ENCODE measurements around the gene EML1. TPM values are rescaled to one million over a fixed set of nuclear protein-coding genes. Genes with fewer than 3 reads are reported as not detected.
"Not testable (repeated sequence)": the region's sequence is repeated elsewhere in the genome, so short reads cannot be mapped to it uniquely, and the experiment has no call there.

The EML1 gene
- total and polyA plus RNA-seq, 7 donors = 3.9 to 148 (median 91.5) TPM

DNA sequence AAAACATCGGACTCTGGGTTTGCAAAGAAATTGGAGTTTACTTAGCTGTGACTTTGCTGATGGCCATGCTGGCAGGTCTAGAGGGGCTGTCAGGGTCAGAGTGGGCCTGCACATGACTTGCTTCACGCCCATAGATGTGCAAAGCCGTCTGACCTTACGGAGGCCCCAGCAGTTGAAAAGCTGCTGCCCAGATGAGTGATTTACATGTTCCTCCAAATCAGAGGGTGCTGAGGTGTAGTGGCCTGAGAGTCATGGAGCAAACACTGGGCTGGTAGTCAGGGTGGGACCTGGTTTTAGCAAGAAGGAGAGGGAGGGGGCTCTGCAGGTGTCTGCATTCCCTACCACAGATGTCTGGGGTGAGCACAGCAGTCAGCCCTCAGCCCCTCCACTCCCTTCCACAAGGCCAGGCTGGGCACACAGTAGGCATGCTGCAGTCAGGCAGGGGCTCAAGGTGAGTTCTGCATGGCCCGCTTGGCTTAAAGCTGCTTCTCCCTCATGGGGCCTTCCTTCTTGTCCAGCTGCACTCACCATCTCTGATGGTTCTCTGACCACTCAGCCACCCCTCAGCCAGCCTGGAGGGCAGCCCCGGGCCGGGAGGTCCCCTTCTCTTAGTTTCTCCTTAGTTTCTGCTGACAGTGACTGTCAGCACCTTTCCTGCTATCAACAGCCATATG lies 34.2 kb upstream of the EML1 start:
- no peaks in the 10 kb centered on the region for H3K9me3 ChIP-seq
- H3K27ac ChIP-seq = peak overlapping the region in 3 of 4 donors; percentile 79 to 92 (median 85)
- H3K36me3 ChIP-seq = no peaks in the 10 kb centered on the region
- 79 to 81% methylated on average over 7 of the region's 7 CpGs for WGBS, 2 donors
- peaks cover 0 to 75% (median 74%) of the 10 kb centered on the region in 4 donors for H3K4me1 ChIP-seq
- TF ChIP-seq EP300 (IDR thresholded peaks at IDR 0.05) = no peak
- no peak for TF ChIP-seq POLR2AphosphoS5 (IDR thresholded peaks at IDR 0.05)
- TF ChIP-seq, protein P1, sequence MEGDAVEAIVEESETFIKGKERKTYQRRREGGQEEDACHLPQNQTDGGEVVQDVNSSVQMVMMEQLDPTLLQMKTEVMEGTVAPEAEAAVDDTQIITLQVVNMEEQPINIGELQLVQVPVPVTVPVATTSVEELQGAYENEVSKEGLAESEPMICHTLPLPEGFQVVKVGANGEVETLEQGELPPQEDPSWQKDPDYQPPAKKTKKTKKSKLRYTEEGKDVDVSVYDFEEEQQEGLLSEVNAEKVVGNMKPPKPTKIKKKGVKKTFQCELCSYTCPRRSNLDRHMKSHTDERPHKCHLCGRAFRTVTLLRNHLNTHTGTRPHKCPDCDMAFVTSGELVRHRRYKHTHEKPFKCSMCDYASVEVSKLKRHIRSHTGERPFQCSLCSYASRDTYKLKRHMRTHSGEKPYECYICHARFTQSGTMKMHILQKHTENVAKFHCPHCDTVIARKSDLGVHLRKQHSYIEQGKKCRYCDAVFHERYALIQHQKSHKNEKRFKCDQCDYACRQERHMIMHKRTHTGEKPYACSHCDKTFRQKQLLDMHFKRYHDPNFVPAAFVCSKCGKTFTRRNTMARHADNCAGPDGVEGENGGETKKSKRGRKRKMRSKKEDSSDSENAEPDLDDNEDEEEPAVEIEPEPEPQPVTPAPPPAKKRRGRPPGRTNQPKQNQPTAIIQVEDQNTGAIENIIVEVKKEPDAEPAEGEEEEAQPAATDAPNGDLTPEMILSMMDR (IDR thresholded peaks at IDR 0.05) = no peak
- TF ChIP-seq POLR2A (IDR thresholded peaks at IDR 0.05) = no peak
- no peaks in the 10 kb centered on the region for H3K27me3 ChIP-seq
- intact Hi-C loops (cut with DNase I) = no loop called here
- no peak overlapping the region for H3K4me3 ChIP-seq
- DNase-seq = peak; percentile 63

DNA sequence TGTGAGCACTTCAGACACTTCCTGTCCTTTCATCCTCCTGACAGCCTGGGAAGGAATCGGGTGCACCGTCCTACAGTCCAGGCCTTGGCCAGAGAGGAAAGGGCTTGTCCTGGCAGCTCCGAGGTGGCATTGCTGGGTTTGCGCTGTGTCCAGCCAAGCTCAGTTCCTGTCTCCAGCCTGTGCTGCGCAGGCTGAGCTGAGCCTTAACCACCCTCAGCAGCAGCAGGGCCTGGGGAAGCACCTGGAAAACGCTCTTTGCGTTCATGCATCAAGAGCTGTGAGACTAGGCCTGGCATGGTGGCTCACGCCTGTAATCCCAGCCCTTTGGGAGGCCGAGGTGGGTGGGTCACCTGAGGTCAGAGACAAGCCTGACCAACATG lies 33.7 kb upstream of the EML1 start:
- H3K4me1 ChIP-seq = peaks cover 0 to 70% (median 68%) of the 10 kb centered on the region in 4 donors
- no peaks in the 10 kb centered on the region for H3K27me3 ChIP-seq
- no peak overlapping the region for H3K4me3 ChIP-seq
- peak overlapping the region in 3 of 4 donors; percentile 79 to 92 (median 85) for H3K27ac ChIP-seq
- 73 to 77% methylated on average over 9 of the region's 9 CpGs for WGBS, 2 donors
- no peaks in the 10 kb centered on the region for H3K36me3 ChIP-seq
- H3K9me3 ChIP-seq = no peaks in the 10 kb centered on the region
- peak; percentile 46 for DNase-seq
- intact Hi-C loops (cut with DNase I) = no loop called here
- TF ChIP-seq, protein P1 (IDR thresholded peaks at IDR 0.05) = no peak
- TF ChIP-seq EP300 (IDR thresholded peaks at IDR 0.05) = no peak
- no peak for TF ChIP-seq POLR2A (IDR thresholded peaks at IDR 0.05)
- no peak for TF ChIP-seq POLR2AphosphoS5 (IDR thresholded peaks at IDR 0.05)

DNA sequence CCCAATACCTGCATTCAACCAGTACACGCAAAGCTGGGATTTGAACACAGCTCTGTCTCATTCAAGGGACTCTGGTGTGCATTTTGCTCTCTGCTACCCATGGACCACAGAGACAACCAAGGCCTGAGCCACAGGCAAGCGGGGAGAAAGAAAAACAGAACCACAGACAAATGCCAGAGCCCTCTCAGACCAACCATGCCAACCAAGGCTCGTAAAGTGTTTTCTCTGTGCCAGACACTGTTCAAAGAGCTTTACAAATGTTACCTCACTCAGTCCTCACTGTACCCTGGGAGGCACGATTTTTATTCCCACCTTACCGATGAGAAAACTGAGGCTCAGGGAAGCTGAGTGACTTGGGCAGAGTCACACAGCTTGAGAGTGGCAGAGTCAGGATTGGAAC lies 32.4 kb upstream of the EML1 start:
- H3K27me3 ChIP-seq = no peaks in the 10 kb centered on the region
- TF ChIP-seq POLR2AphosphoS5 (IDR thresholded peaks at IDR 0.05) = peak; percentile 43 to 86 (median 72)
- TF ChIP-seq EP300 (IDR thresholded peaks at IDR 0.05) = peak in 2 of 4 donors; percentile 38 to 66
- no peak for TF ChIP-seq POLR2A (IDR thresholded peaks at IDR 0.05)
- H3K36me3 ChIP-seq = no peaks in the 10 kb centered on the region
- DNase-seq = peak; percentile 78
- no peaks in the 10 kb centered on the region for H3K9me3 ChIP-seq
- no peak overlapping the region for H3K4me3 ChIP-seq
- peak overlapping the region; percentile 34 to 92 (median 82) for H3K27ac ChIP-seq
- WGBS, 2 donors = 75 to 86% methylated on average over 5 of the region's 5 CpGs
- peaks cover 0 to 57% (median 56%) of the 10 kb centered on the region in 4 donors for H3K4me1 ChIP-seq
- intact Hi-C loops (cut with DNase I) = loop anchor here (2.0 kb wide), 1 partner anchor 26 kb away; no protein-coding TSS in a partner anchor

DNA sequence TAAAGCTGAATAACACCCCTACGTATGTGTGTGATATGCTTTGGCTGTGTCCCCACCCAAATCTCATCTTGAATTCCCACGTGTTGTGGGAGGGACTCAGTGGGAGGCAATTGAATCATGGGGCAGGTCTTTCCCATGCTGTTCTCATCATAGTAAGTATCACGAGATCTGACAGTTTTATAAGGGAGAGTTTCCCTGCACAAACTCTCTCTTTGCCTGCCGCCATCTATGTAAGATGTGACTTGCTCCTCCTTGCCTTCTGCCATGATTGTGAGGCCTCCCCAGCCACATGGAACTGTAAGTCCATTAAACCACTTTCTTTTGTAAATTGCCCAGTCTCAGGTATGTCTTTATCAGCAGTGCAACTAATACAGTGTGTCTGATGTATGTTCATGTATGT lies 30.3 kb upstream of the EML1 start:
- DNase-seq; H3K36me3 ChIP-seq; intact Hi-C loops (cut with DNase I); H3K9me3 ChIP-seq; H3K4me3 ChIP-seq; H3K27me3 ChIP-seq: not testable (repeated sequence)
- peaks cover 0 to 58% (median 50%) of the 10 kb centered on the region in 4 donors for H3K4me1 ChIP-seq
- 64 to 87% methylated on average over 4 of the region's 4 CpGs for WGBS, 2 donors
- peak overlapping the region in 1 of 4 donors; percentile 85 for H3K27ac ChIP-seq

DNA sequence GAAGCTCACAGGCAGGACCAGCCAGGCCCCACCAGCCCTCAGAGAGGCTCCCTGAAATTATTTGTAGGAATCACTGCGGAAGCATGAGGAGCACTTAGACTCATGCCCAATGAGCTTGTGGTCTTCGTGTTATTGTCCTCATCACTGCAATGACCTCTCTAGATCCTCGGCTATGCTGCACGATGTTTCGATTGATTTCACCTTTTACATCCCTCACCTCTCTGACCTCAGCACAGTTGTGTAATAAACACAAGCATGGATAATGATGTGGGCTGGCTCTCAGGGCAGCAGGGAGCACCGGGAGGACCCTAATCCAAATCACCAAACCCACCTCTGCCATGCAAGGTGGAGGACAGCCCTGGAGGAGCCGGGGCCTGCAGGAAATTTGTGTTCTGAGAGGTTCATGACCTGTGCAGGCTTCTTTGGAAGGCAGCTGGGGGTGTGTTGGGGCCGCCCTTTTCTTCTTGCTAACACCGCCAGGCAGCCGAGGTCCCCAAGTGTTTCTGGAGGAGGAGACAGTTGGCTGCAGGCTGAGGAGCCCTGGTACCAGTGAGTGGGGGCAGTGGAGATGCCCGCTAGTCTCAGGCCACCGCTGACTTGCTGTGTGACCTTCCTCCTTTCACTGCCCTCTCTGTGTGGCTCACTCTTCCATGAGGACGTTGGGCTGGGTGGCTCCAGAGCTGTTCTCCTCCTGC lies 29.5 kb upstream of the EML1 start:
- 77 to 88% methylated on average over 13 of the region's 13 CpGs for WGBS, 2 donors
- H3K9me3 ChIP-seq = no peaks in the 10 kb centered on the region
- intact Hi-C loops (cut with DNase I) = no loop called here
- H3K27ac ChIP-seq = peak overlapping the region in 1 of 4 donors; percentile 4
- H3K27me3 ChIP-seq = no peaks in the 10 kb centered on the region
- H3K4me3 ChIP-seq = no peak overlapping the region
- H3K4me1 ChIP-seq = peaks cover 0 to 58% (median 45%) of the 10 kb centered on the region in 4 donors
- TF ChIP-seq POLR2A (IDR thresholded peaks at IDR 0.05) (no peak), EP300 (IDR thresholded peaks at IDR 0.05) (no peak), POLR2AphosphoS5 (IDR thresholded peaks at IDR 0.05) (no peak)
- TF ChIP-seq, protein P1 (IDR thresholded peaks at IDR 0.05) = no peak
- DNase-seq = peak; percentile 55
- H3K36me3 ChIP-seq = no peaks in the 10 kb centered on the region
